ENCODE measurements around the gene PARVB. TPM values are rescaled to one million over a fixed set of nuclear protein-coding genes. Genes with fewer than 3 reads are reported as not detected.

Gene PARVB
- total RNA-seq, 1 donor from 2014 or later: 22.1 TPM

- DNase-seq (ENCODE audit: low spot score in 2 of 2, unreplicated experiment in 2 of 2): no peak
- peaks cover 3% of the 10 kb centered on the region for H3K9me3 Mint-ChIP-seq
- H3K36me3 Mint-ChIP-seq: peaks cover 3% of the 10 kb centered on the region
- H3K27me3 Mint-ChIP-seq (ENCODE audit: low read depth): peaks cover 35% of the 10 kb centered on the region
- TF ChIP-seq CTCF (IDR thresholded peaks at IDR 0.05; ENCODE audit: unreplicated experiment): no peak
- no peak overlapping the region for H3K4me3 Mint-ChIP-seq
- H3K27ac Mint-ChIP-seq: no peak overlapping the region
- peaks cover 11% of the 10 kb centered on the region for H3K4me1 Mint-ChIP-seq
Observed at GRCh38 chr22:44179989-44180705, 156.0 kb downstream of the PARVB start.

- no peak for DNase-seq (ENCODE audit: low spot score in 2 of 2, unreplicated experiment in 2 of 2)
- Mint-ChIP-seq H3K4me1 (peaks cover 11% of the 10 kb centered on the region), H3K27me3 (ENCODE audit: low read depth) (peaks cover 35% of the 10 kb centered on the region), H3K27ac (no peak within 1 kb of the TSS), H3K36me3 (peaks cover 3% of the 10 kb centered on the region), H3K9me3 (peaks cover 3% of the 10 kb centered on the region), H3K4me3 (no peak within 1 kb of the TSS)
- no peak for TF ChIP-seq CTCF (IDR thresholded peaks at IDR 0.05; ENCODE audit: unreplicated experiment)
Observed at GRCh38 chr22:44180706-44181032, 156.6 kb downstream of the PARVB start, which contains the start of gene PARVG. PARVG (plus strand) TSS chr22:44180925; CDS start chr22:44183330, 2,405 bp downstream.

- peaks cover 11% of the 10 kb centered on the region for H3K4me1 Mint-ChIP-seq
- H3K4me3 Mint-ChIP-seq: no peak overlapping the region
- H3K36me3 Mint-ChIP-seq: peaks cover 3% of the 10 kb centered on the region
- H3K9me3 Mint-ChIP-seq: peaks cover 3% of the 10 kb centered on the region
- H3K27me3 Mint-ChIP-seq (ENCODE audit: low read depth): peaks cover 35% of the 10 kb centered on the region
- DNase-seq (ENCODE audit: low spot score in 2 of 2, unreplicated experiment in 2 of 2): no peak
- H3K27ac Mint-ChIP-seq: no peak overlapping the region
- no peak for TF ChIP-seq CTCF (IDR thresholded peaks at IDR 0.05; ENCODE audit: unreplicated experiment)
Observed at GRCh38 chr22:44181033-44181911, 157.2 kb downstream of the PARVB start.

DNA sequence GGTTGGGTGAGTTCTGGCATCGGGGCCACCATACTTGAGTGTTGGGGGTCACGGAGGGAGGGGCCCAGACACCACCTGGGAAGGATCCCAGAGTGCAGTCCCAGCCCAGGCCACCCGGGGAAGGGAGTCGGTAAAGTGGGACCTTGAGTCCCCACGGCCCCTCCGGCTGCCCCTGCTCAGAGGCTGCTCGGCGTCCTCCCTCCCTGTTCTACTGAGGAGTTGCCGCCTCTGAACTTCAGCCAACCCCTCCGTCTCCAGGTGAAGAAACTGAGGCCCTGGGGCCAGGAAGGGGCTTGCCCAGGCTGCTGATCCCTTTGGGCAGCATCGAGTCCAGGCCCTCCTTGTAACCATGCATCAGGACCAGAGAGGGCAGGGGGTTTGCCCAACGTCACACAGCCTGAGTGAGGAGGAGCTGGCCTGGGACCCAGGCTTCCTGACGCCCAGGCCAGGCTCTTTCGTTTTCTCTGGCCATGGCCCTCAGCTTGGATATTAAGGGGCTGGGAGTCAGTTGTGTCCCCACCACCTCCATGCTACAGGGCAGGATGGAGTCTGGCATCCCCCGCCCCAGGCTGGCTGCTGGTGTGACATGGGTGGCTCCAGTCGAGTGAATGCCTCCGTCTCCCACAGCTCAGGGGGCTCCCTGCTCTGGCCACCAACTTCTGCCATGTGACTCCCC, 157.9 kb downstream of the PARVB start:
- Mint-ChIP-seq H3K27ac (no peak overlapping the region), H3K4me3 (no peak overlapping the region), H3K36me3 (peaks cover 3% of the 10 kb centered on the region), H3K27me3 (ENCODE audit: low read depth) (peaks cover 35% of the 10 kb centered on the region), H3K9me3 (peaks cover 3% of the 10 kb centered on the region), H3K4me1 (peaks cover 11% of the 10 kb centered on the region)
- no peak for TF ChIP-seq CTCF (IDR thresholded peaks at IDR 0.05; ENCODE audit: unreplicated experiment)
- DNase-seq (ENCODE audit: low spot score in 2 of 2, unreplicated experiment in 2 of 2): no peak

DNA sequence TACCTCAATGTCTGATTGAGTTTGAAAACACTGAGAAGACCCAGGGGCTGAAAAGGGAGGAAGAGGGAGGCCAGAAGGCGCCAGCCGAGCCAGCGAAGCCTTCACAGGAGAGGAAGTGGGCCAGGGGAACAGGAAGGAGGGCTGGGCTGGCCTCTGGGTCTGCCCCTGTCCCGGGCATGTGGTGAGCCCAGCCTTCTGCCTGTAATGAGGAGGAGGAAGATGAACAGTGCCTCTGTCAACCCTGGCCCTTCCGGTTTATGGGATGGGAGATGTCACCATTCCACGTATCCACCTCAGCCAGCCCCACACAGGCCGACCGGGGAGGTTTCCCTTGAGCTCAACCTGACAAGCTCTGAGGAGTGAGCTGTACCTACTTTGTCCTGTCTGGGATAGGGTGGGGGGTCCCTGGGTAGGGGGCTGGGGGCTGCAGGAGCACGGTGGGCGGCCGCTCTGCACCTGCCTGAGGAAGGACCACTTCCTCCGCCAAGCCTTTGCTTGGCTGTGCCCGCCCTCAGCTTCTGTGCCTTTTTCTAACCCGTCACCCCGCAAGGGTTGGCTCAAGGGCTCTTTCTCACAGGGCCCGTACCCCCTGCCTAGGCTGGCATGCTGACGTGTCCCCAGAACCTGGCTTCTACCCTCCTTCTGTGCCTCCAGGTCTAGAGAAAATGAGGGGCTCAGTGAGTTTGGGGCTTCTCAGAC, 158.6 kb downstream of the PARVB start:
- Mint-ChIP-seq H3K27me3 (ENCODE audit: low read depth) (peaks cover 33% of the 10 kb centered on the region), H3K4me1 (peaks cover 9% of the 10 kb centered on the region), H3K9me3 (peaks cover 3% of the 10 kb centered on the region), H3K36me3 (peaks cover 3% of the 10 kb centered on the region), H3K27ac (no peak overlapping the region), H3K4me3 (no peak overlapping the region)
- no peak for TF ChIP-seq CTCF (IDR thresholded peaks at IDR 0.05; ENCODE audit: unreplicated experiment)
- no peak for DNase-seq (ENCODE audit: low spot score in 2 of 2, unreplicated experiment in 2 of 2)
